Ishikawa (cell line): ENCODE results near the gene EXOC4.

Experiments
- CREB1 ChIP-seq: IDR thresholded peaks from 2 replicates; pipeline ENCODE4 v1.6.1; 2012; ENCODE audit warnings: low read depth
- EGR1 ChIP-seq: IDR thresholded peaks from 2 replicates; pipeline ENCODE4 v1.6.1; 2012
- EP300 ChIP-seq: IDR thresholded peaks from 2 replicates; pipeline ENCODE4 v1.6.1; 2012; ENCODE audit warnings: borderline replicate concordance
- FOXM1 ChIP-seq: IDR thresholded peaks from 2 replicates; pipeline ENCODE4 v1.6.1; 2012; ENCODE audit warnings: low read depth, borderline replicate concordance
- NFIC ChIP-seq: IDR thresholded peaks from 2 replicates; pipeline ENCODE4 v1.6.1; 2012
- YY1 ChIP-seq: IDR thresholded peaks from 2 replicates; pipeline ENCODE4 v1.6.1; 2012; ENCODE audit warnings: low read depth

GRCh38 chr7:133985300-133985699 lies 732.4 kb downstream of the EXOC4 start:
- TF ChIP-seq EP300 (no peak), FOXM1 (no peak), YY1 (no peak), EGR1 (no peak), CREB1 (no peak), NFIC (no peak)
